K562 (cell line): ENCODE results near the gene C13orf46. TPM values are rescaled to one million over a fixed set of nuclear protein-coding genes. Genes with fewer than 3 reads are reported as not detected.

Experiments used
- ATAC-seq: fragments of 200-7000 bp; cut with Tn5 transposase; 3 replicates; pipeline ENCODE4 v1.9.1; 2020; ENCODE audit warnings: moderate library complexity
- BruUV-seq: library from RNA; stranded (reverse); fragments of 400-500 nt; replicated peaks from 2 replicates; lab custom pipeline; 2021; lab: Mats Ljungman, UMichigan
- CTCF ChIA-PET: fragments of 300-600 bp; formaldehyde crosslinking; extraction: SDS; loops from one replicate; lab custom pipeline; 2021; ENCODE audit warnings: low intra/inter-chr PET ratio; lab: Yijun Ruan, JAX
- POLR2A ChIA-PET: fragments of 300-600, 350-650 bp; sonication (Branson Sonifier 250); formaldehyde crosslinking; extraction: SDS; loops from one replicate; lab custom pipeline; 2021; ENCODE audit warnings: antibody characterized with exemption, inconsistent platforms; lab: Yijun Ruan, JAX
- DNase-seq, 4 experiments: peaks; one replicate each; pipeline versions ENCODE4 v3.0.0 to v3.0.0-alpha.2; 2011 to 2018; ENCODE audit warnings: low spot score in 3 of 4, mixed read lengths in 3 of 4; ENCODE audit errors: extremely low read depth in 1 of 4
- FAIRE-seq: peaks from 2 replicates; lab custom pipeline; 2011; peaks lifted over from hg19 to GRCh38; lab: Jason Lieb, UNC
- H2AFZ ChIP-seq: 2 replicates; pipeline ENCODE4 v1.6.0; 2011; ENCODE audit warnings: low read depth, low read length, control low read depth, inconsistent platforms
- H3K27ac ChIP-seq: fragments of 200-600 bp; 3 replicates; pipeline ENCODE4 v1.8.0; 2011; ENCODE audit warnings: low read depth, mild to moderate bottlenecking, control low read depth, inconsistent platforms, low read length, moderate library complexity, mixed read lengths; ENCODE audit errors: extremely low read depth
- H3K27me3 ChIP-seq, 2 experiments: fragments of 300-600 bp in 1 of 2; 2 replicates in 1 of 2; 3 replicates in 1 of 2; pipeline versions ENCODE4 v1.6.0 to v1.8.0; 2011; ENCODE audit warnings: inconsistent platforms in 2 of 2, low read length in 2 of 2, mild to moderate bottlenecking in 1 of 2, mixed read lengths in 1 of 2, moderate library complexity in 1 of 2; ENCODE audit not compliant: control insufficient read depth in 2 of 2, insufficient read depth in 2 of 2
- H3K36me3 ChIP-seq: fragments of 300-600 bp; 3 replicates; pipeline ENCODE4 v1.8.0; 2011; ENCODE audit warnings: mild to moderate bottlenecking, low read length, inconsistent platforms; ENCODE audit not compliant: control insufficient read depth, insufficient read depth
- H3K4me1 ChIP-seq, 2 experiments: fragments of 200-600 bp in 1 of 2; replicated peaks in 1 of 2; 2 replicates in 1 of 2; 3 replicates in 1 of 2; pipeline versions ENCODE4 v1.5.1 to v1.8.0; 2011; ENCODE audit warnings: inconsistent platforms in 2 of 2, low read length in 2 of 2, mild to moderate bottlenecking in 1 of 2, mixed read lengths in 1 of 2, moderate library complexity in 1 of 2; ENCODE audit not compliant: control insufficient read depth in 2 of 2, insufficient read depth in 2 of 2
- H3K4me2 ChIP-seq: 2 replicates; pipeline ENCODE4 v1.6.1; 2011; ENCODE audit warnings: low read length, control low read depth, inconsistent platforms, mixed read lengths; ENCODE audit not compliant: insufficient read depth
- H3K4me3 ChIP-seq: fragments of 200-600 bp; sonication (generic), shearing (Covaris generic); 2 replicates; pipeline ENCODE4 v1.5.1; 2016; ENCODE audit warnings: control low read depth, inconsistent platforms
- H3K79me2 ChIP-seq: fragments of 200-600 bp; 3 replicates; pipeline ENCODE4 v1.8.0; 2011; ENCODE audit warnings: low read length, inconsistent platforms; ENCODE audit not compliant: control insufficient read depth, insufficient read depth
- H3K9ac ChIP-seq, 2 experiments: 2 replicates each; pipeline versions ENCODE4 v1.6.0 to v1.6.1; 2011; ENCODE audit warnings: low read depth in 2 of 2, low read length in 2 of 2, control low read depth in 1 of 2, inconsistent platforms in 1 of 2, mild to moderate bottlenecking in 1 of 2, mixed read lengths in 1 of 2; ENCODE audit not compliant: insufficient read depth in 1 of 2
- H3K9me1 ChIP-seq: one replicate; pipeline ENCODE4 v1.6.0; 2011; ENCODE audit warnings: inconsistent platforms, mild to moderate bottlenecking, low read length, moderate library complexity; ENCODE audit not compliant: control insufficient read depth, insufficient read depth
- H3K9me3 ChIP-seq: replicated peaks from 2 replicates; pipeline ENCODE4 v1.5.1; 2011; ENCODE audit warnings: low read depth, low read length, inconsistent platforms; ENCODE audit not compliant: control insufficient read depth, insufficient read depth
- H4K20me1 ChIP-seq: replicated peaks from 2 replicates; pipeline ENCODE4 v1.6.1; 2011; ENCODE audit warnings: low read length, inconsistent platforms, mixed read lengths; ENCODE audit not compliant: control insufficient read depth, insufficient read depth
- CBX3 ChIP-seq, 2 experiments: IDR thresholded peaks; 1 replicate in 1 of 2; 2 replicates in 1 of 2; pipeline ENCODE4 v1.6.1; 2012; ENCODE audit warnings: inconsistent platforms in 2 of 2, low read length in 2 of 2, borderline replicate concordance in 1 of 2, control low read depth in 1 of 2
- GATA2 ChIP-seq: sonication (generic); formaldehyde crosslinking; IDR thresholded peaks from 2 replicates; pipeline ENCODE4 v1.4.0; 2020; ENCODE audit warnings: mild to moderate bottlenecking, missing genetic modification reagents
- HCFC1 ChIP-seq: IDR thresholded peaks from 2 replicates; pipeline ENCODE4 v1.6.1; 2012; ENCODE audit warnings: low read depth, low read length, improper control_type of control experiment
- NCOA4 ChIP-seq: fragments of 450-650 bp; IDR thresholded peaks from 2 replicates; pipeline ENCODE4 v1.6.1; 2018; ENCODE audit warnings: mild to moderate bottlenecking; ENCODE audit not compliant: partially characterized antibody
- PTRF ChIP-seq: fragments of 450-650 bp; IDR thresholded peaks from 2 replicates; pipeline ENCODE4 v1.6.1; 2016; ENCODE audit warnings: mild to moderate bottlenecking, missing genetic modification characterization, missing compliant biosample characterization
- SIN3A ChIP-seq, 2 experiments: fragments of 150-350 bp in 1 of 2; IDR thresholded peaks; 2 replicates each; pipeline ENCODE4 v1.6.1; 2011 to 2016; ENCODE audit warnings: borderline replicate concordance in 2 of 2, low read depth in 2 of 2, low read length in 2 of 2, mild to moderate bottlenecking in 2 of 2, moderate library complexity in 2 of 2; ENCODE audit not compliant: control insufficient read depth in 1 of 2
- XRCC5 ChIP-seq: fragments of 200-400 bp; formaldehyde crosslinking; IDR thresholded peaks from 2 replicates; pipeline ENCODE4 v1.6.1; 2017; ENCODE audit warnings: low read depth, mild to moderate bottlenecking, low read length
- ZNF57 ChIP-seq: fragments of 450-650 bp; formaldehyde crosslinking; IDR thresholded peaks from 2 replicates; pipeline ENCODE4 v1.4.0; 2020; ENCODE audit warnings: mild to moderate bottlenecking, moderate library complexity
- ZNF695 ChIP-seq: fragments of 450-650 bp; formaldehyde crosslinking; IDR thresholded peaks from 2 replicates; pipeline ENCODE4 v1.4.0; 2020; ENCODE audit warnings: mild to moderate bottlenecking, moderate library complexity
- ZNF77 ChIP-seq: fragments of 250-450 bp; sonication (Bioruptor Pico); IDR thresholded peaks from 2 replicates; pipeline ENCODE4 v1.5.0; 2020
- ZSCAN29 ChIP-seq: fragments of 450-650 bp; IDR thresholded peaks from 2 replicates; pipeline ENCODE4 v1.6.1; 2017
- WGBS: fragments of 100-300 bp; shearing (Covaris generic); methylation state at CpG from one replicate; pipeline ENCODE4 v1.1.6; 2016; ENCODE audit warnings: low coverage, mixed read lengths; ENCODE audit not compliant: insufficient coverage; ENCODE audit errors: missing lambda C conversion rate; 5-methylcytosine and 5-hydroxymethylcytosine counted together
- in situ Hi-C: fragments of 300-500 bp; cut with MboI; formaldehyde crosslinking; loops from 4 replicates; pipeline ENCODE4 v1.15.0; 2018; ENCODE audit warnings: inconsistent platforms, mixed read lengths
- intact Hi-C: fragments of 100-400 bp; cut with micrococcal nuclease; formaldehyde crosslinking; loops from 2 replicates; pipeline ENCODE4 v1.14.2; 2022
- polyA plus RNA-seq, 8 experiments: library from polyadenylated mRNA; depleted of rRNA in 4 of 8; stranded (reverse) in 5 of 8; unstranded in 3 of 8; fragments of >200 nt; fragmentation: Nextera tagmentation in 2 of 8; fragmentation: Illumina TruSeq in 1 of 8; extraction: Ambion mirVana in 2 of 8; extraction: Trizol in 1 of 8; gene quantifications; 2 replicates each; pipeline versions ENCODE4 v1.2.1 to v1.2.3, GENCODE V29; 2011 to 2014; ENCODE audit warnings: inconsistent platforms in 1 of 8, missing spikeins in 1 of 8
- total RNA-seq, 7 experiments: library from RNA; depleted of rRNA in 6 of 7; stranded (reverse); fragments of >200 nt in 6 of 7; fragmentation: Illumina TruSeq in 2 of 7; extraction: Trizol in 2 of 7; gene quantifications; 2 replicates each; pipeline versions ENCODE4 v1.2.1 to v1.2.3, GENCODE V29; 2011 to 2021; ENCODE audit warnings: low replicate concordance in 1 of 7

Gene C13orf46
- total and polyA plus RNA-seq, 9 of the 15 experiments (the other 6 are each of a cell fraction or from before 2014, with no cell fraction given): 0.04 to 0.24 (median 0.05) TPM; not detected in 4

GRCh38 chr13:113967729-113968462, 6.0 kb downstream of the C13orf46 start:
- FAIRE-seq (no peak), DNase-seq (no peak), ATAC-seq (no peak)
- Histone ChIP-seq H3K4me2 (no peak overlapping the region), H2AFZ (no peak overlapping the region), H3K27ac (no peak overlapping the region), H3K27me3 (peaks cover 0 to 13% of the 10 kb centered on the region in 2 experiments; a peak in 3 of 5 replicates), H3K9ac (no peak overlapping the region), H3K4me3 (no peak overlapping the region), H3K79me2 (no peaks in the 10 kb centered on the region), H3K9me1 (no peaks in the 10 kb centered on the region), H4K20me1 (no peaks in the 10 kb centered on the region), H3K9me3 (no peaks in the 10 kb centered on the region), H3K4me1 (peaks cover 0 to 7% of the 10 kb centered on the region in 2 experiments; a peak in 1 of 5 replicates), H3K36me3 (no peaks in the 10 kb centered on the region)
- ChIA-PET POLR2A (no interaction called here), CTCF (no interaction called here)
- WGBS: 43% methylated on average over 10 of the region's 20 CpGs
- BruUV-seq: no TSS peak
- TF ChIP-seq SIN3A (IDR thresholded peaks at IDR 0.05; ENCODE audit: borderline replicate concordance in 2 of 2, control insufficient read depth in 1 of 2, low read depth in 2 of 2, low read length in 2 of 2): no peak
- no peak for TF ChIP-seq GATA2 (CRISPR knock-in tag)
- no peak for TF ChIP-seq ZNF57 (CRISPR knock-in tag)
- TF ChIP-seq HCFC1: no peak
- no peak for TF ChIP-seq ZSCAN29
- no peak for TF ChIP-seq CBX3 (IDR thresholded peaks at IDR 0.05; ENCODE audit: borderline replicate concordance in 1 of 2, low read length in 2 of 2)
- TF ChIP-seq ZNF695 (CRISPR knock-in tag): no peak
- no peak for TF ChIP-seq XRCC5
- TF ChIP-seq ZNF77 (CRISPR knock-in tag): no peak
- TF ChIP-seq PTRF (tag): no peak
- no peak for TF ChIP-seq NCOA4
- intact Hi-C loops (no loop called here), in situ Hi-C loops (no loop called here)
